Endodermal cell (in vitro differentiated cells): ENCODE results near the gene PI4KA. TPM values are rescaled to one million over a fixed set of nuclear protein-coding genes. Genes with fewer than 3 reads are reported as not detected.

Experiments used
- DNase-seq: peaks from one replicate; pipeline ENCODE4 v3.0.0-alpha.2; 2017
- H3K27ac ChIP-seq: 2 replicates; pipeline ENCODE4 v1.5.1; 2013; ENCODE audit warnings: mild to moderate bottlenecking, low read depth, low read length, moderate library complexity
- H3K27me3 ChIP-seq: 2 replicates; pipeline ENCODE4 v1.6.1; 2013; ENCODE audit warnings: mild to moderate bottlenecking, low read length, moderate library complexity; ENCODE audit not compliant: insufficient read depth, control insufficient read depth, poor library complexity, severe bottlenecking
- H3K36me3 ChIP-seq: 2 replicates; pipeline ENCODE4 v1.7.0; 2013; ENCODE audit warnings: mild to moderate bottlenecking, low read length, moderate library complexity; ENCODE audit not compliant: control insufficient read depth, insufficient read depth
- H3K4me1 ChIP-seq: one replicate; pipeline ENCODE4 v1.7.0; 2013; ENCODE audit warnings: low read length; ENCODE audit not compliant: control insufficient read depth, insufficient read depth
- H3K4me3 ChIP-seq: 2 replicates; pipeline ENCODE4 v1.5.1; 2013; ENCODE audit warnings: mild to moderate bottlenecking, low read length, moderate library complexity
- H3K9ac ChIP-seq: 2 replicates; pipeline ENCODE4 v1.6.1; 2013; ENCODE audit warnings: mild to moderate bottlenecking, low read length, moderate library complexity; ENCODE audit not compliant: poor library complexity, severe bottlenecking; ENCODE audit errors: extremely low read depth
- H3K9me3 ChIP-seq: 2 replicates; pipeline ENCODE4 v1.6.1; 2013; ENCODE audit warnings: mild to moderate bottlenecking, low read length, moderate library complexity; ENCODE audit not compliant: control insufficient read depth
- H3K27ac Mint-ChIP-seq: 2 replicates; pipeline ENCODE4 v1.8.0; 2020; ENCODE audit warnings: mixed read lengths
- H3K27me3 Mint-ChIP-seq: 2 replicates; pipeline ENCODE4 v1.8.0; 2021; ENCODE audit warnings: mild to moderate bottlenecking, mixed read lengths; ENCODE audit not compliant: insufficient read depth
- H3K36me3 Mint-ChIP-seq: 2 replicates; pipeline ENCODE4 v1.8.0; 2020; ENCODE audit warnings: low read depth, mixed read lengths
- H3K4me1 Mint-ChIP-seq: 2 replicates; pipeline ENCODE4 v1.8.0; 2020; ENCODE audit warnings: mixed read lengths
- H3K4me3 Mint-ChIP-seq: 2 replicates; pipeline ENCODE4 v1.8.0; 2020; ENCODE audit warnings: mild to moderate bottlenecking, moderate library complexity, mixed read lengths
- H3K9me3 Mint-ChIP-seq: 2 replicates; pipeline ENCODE4 v1.8.0; 2020; ENCODE audit warnings: mild to moderate bottlenecking, mixed read lengths
- WGBS, 2 experiments: methylation state at CpG; one replicate each; pipeline versions ENCODE4 v1.1.5 to v1.1.7; 2013; ENCODE audit warnings: missing lambda C conversion rate in 2 of 2, mixed read lengths in 1 of 2; ENCODE audit not compliant: insufficient coverage in 1 of 2, insufficient read length in 1 of 2; 5-methylcytosine and 5-hydroxymethylcytosine counted together
- total RNA-seq, 2 donors: library from RNA; stranded (reverse); fragmentation: NEBNext Ultra II Directional in 1 of 2; extraction: Animal tissue kit (Norgen Biotek cat#: 25700) in 1 of 2; gene quantifications; 2 replicates in 1 of 2; 3 replicates in 1 of 2; pipeline ENCODE4 v1.2.1, GENCODE V29; 2021
- TF ChIP-seq, protein P1 (sequence below): fragments of 200-600 bp; sonication (generic); conservative IDR thresholded peaks from 2 replicates; pipeline ENCODE4 v1.5.0; 2021; ENCODE audit warnings: antibody characterized with exemption, mild to moderate bottlenecking

Gene PI4KA
- total RNA-seq, 2 donors from 2014 or later, result 49.0 to 62.0 TPM

DNA sequence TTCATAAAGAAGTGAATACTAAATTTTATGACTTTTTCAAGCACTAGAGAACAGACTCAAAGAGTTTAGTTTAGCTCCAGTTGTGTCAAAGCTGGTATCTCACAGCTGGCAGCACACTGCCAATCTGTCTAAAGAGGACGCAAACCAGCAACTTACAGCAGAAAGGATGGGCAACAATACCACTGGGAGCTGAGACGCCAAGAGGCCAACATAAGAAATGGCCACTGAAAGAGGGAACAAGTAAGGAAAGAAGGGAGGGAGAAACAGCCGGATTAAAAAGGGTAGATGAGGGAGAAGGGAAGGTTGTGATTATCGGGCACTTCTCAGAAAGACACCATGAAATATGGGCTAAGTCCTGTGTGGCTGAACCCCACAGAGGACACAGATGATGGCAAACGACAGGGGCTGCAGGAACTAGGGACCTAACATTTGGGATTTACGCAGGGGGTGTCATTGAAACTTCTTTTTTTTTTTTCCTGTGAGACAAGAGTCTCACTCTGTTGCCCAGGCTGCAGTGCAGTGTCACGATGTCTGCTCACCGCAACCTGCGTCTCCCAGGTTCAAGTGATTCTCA is 43.0 kb downstream of the PI4KA start:
- Mint-ChIP-seq H3K9me3 (no peaks in the 10 kb centered on the region), H3K27ac (no peak overlapping the region), H3K4me3 (no peak overlapping the region), H3K36me3 (peaks cover 42% of the 10 kb centered on the region), H3K4me1 (no peaks in the 10 kb centered on the region), H3K27me3 (no peaks in the 10 kb centered on the region)
- Histone ChIP-seq H3K9me3 (no peaks in the 10 kb centered on the region), H3K4me3 (no peak overlapping the region), H3K9ac (no peak overlapping the region), H3K36me3 (peaks cover 55% of the 10 kb centered on the region), H3K4me1 (no peaks in the 10 kb centered on the region), H3K27me3 (no peaks in the 10 kb centered on the region), H3K27ac (no peak overlapping the region)
- DNase-seq, result no peak
- 93 to 95% methylated on average over 9 of the region's 9 CpGs for WGBS, 2 experiments
- TF ChIP-seq, protein P1, sequence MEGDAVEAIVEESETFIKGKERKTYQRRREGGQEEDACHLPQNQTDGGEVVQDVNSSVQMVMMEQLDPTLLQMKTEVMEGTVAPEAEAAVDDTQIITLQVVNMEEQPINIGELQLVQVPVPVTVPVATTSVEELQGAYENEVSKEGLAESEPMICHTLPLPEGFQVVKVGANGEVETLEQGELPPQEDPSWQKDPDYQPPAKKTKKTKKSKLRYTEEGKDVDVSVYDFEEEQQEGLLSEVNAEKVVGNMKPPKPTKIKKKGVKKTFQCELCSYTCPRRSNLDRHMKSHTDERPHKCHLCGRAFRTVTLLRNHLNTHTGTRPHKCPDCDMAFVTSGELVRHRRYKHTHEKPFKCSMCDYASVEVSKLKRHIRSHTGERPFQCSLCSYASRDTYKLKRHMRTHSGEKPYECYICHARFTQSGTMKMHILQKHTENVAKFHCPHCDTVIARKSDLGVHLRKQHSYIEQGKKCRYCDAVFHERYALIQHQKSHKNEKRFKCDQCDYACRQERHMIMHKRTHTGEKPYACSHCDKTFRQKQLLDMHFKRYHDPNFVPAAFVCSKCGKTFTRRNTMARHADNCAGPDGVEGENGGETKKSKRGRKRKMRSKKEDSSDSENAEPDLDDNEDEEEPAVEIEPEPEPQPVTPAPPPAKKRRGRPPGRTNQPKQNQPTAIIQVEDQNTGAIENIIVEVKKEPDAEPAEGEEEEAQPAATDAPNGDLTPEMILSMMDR, result peak; percentile 14

DNA sequence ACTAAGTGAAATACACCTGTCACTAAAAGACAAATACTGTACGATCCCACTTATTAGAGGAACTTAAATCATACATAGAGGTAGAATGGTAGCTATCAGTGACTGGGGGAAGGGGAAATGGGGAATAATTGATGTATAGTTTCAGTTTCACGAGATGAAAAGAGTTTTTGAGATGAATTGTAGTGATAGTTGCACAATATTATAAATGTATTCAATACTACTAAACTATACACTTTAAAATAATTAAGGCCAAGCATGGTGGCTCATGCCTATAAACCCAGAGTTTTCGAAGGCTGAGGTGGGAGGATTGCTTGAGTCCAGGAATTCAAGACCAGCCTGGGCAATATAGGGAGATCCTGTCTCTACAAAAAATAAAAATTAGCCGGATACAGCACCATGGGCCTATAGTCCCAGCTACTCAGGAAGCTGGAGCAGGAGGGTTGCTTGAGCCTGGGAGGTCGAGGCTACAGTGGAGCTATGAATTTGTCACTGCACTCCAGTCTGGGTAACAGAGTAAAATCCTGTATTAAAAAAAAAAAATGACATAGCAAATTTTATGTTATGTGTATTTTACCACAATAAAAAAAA is 44.3 kb downstream of the PI4KA start:
- Histone ChIP-seq H3K9ac (no peak overlapping the region), H3K4me1 (no peaks in the 10 kb centered on the region), H3K27ac (no peak overlapping the region), H3K9me3 (no peaks in the 10 kb centered on the region), H3K36me3 (peaks cover 50% of the 10 kb centered on the region), H3K4me3 (no peak overlapping the region), H3K27me3 (no peaks in the 10 kb centered on the region)
- Mint-ChIP-seq H3K4me3 (no peak overlapping the region), H3K9me3 (no peaks in the 10 kb centered on the region), H3K27ac (no peak overlapping the region), H3K27me3 (no peaks in the 10 kb centered on the region), H3K4me1 (no peaks in the 10 kb centered on the region), H3K36me3 (peaks cover 51% of the 10 kb centered on the region)
- WGBS, 2 experiments, result 89% methylated on average over 3 to 4 of the region's 5 CpGs
- TF ChIP-seq, protein P1, result no peak
- DNase-seq, result no peak

DNA sequence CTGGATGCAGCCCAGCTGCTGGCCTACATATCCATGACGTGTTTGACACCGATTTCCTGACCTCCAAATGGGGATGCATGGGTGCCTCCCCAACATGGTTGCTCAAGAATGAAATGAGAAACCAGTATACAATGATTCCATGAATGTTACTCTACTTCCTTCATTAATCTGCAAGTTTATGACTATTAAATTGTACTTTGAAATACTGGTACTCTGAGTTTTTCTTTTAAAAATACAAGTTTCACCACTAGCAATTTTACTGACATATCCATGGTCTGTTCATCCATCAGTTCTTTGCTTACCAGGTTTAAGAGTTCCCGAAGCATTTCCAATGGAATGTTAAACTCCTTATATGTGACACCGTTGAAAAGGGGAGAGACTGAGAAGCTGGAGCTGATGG is 45.6 kb downstream of the PI4KA start:
- Mint-ChIP-seq H3K27ac (no peak overlapping the region), H3K4me1 (no peaks in the 10 kb centered on the region), H3K4me3 (no peak overlapping the region), H3K9me3 (no peaks in the 10 kb centered on the region), H3K27me3 (no peaks in the 10 kb centered on the region), H3K36me3 (peaks cover 48% of the 10 kb centered on the region)
- no peak overlapping the region for H3K4me3 ChIP-seq
- no peaks in the 10 kb centered on the region for H3K4me1 ChIP-seq
- DNase-seq, result no peak
- peaks cover 47% of the 10 kb centered on the region for H3K36me3 ChIP-seq
- no peaks in the 10 kb centered on the region for H3K9me3 ChIP-seq
- H3K9ac ChIP-seq, result no peak overlapping the region
- 92 to 94% methylated on average over 2 to 4 of the region's 4 CpGs for WGBS, 2 experiments
- no peak overlapping the region for H3K27ac ChIP-seq
- TF ChIP-seq, protein P1, result no peak
- H3K27me3 ChIP-seq, result no peaks in the 10 kb centered on the region
